ENCODE measurements around the gene TSSK2.
"Not testable (repeated sequence)": the region's sequence is repeated elsewhere in the genome, so short reads cannot be mapped to it uniquely, and the experiment has no call there.

The TSSK2 gene

GRCh38 chr22:19149047-19149883, 18.2 kb downstream of the TSSK2 start:
- Mint-ChIP-seq H3K9me3 (no peaks in the 10 kb centered on the region), H3K27ac (no peak overlapping the region), H3K36me3 (ENCODE audit: low read depth) (peaks cover 2% of the 10 kb centered on the region), H3K27me3 (ENCODE audit: low read depth) (peaks cover 58% of the 10 kb centered on the region), H3K4me3 (peak overlapping the region; percentile 25), H3K4me1 (ENCODE audit: low read depth) (peaks cover 7% of the 10 kb centered on the region)
- DNase-seq (ENCODE audit: low spot score): no peak

- no peaks in the 10 kb centered on the region for H3K9me3 Mint-ChIP-seq
- DNase-seq (ENCODE audit: low spot score): no peak
- peaks cover 58% of the 10 kb centered on the region for H3K27me3 Mint-ChIP-seq (ENCODE audit: low read depth)
- peaks cover 3% of the 10 kb centered on the region for H3K4me1 Mint-ChIP-seq (ENCODE audit: low read depth)
- H3K4me3 Mint-ChIP-seq: peak within 1 kb of the TSS; percentile 69
- no peaks in the 10 kb centered on the region for H3K36me3 Mint-ChIP-seq (ENCODE audit: low read depth)
- no peak within 1 kb of the TSS for H3K27ac Mint-ChIP-seq
Observed at GRCh38 chr22:19149991-19150390, 18.9 kb downstream of the TSSK2 start, which contains the start of gene GSC2. GSC2 (minus strand) TSS chr22:19150292; CDS start chr22:19150283, 9 bp downstream.

- peaks cover 59% of the 10 kb centered on the region for H3K27me3 Mint-ChIP-seq (ENCODE audit: low read depth)
- H3K9me3 Mint-ChIP-seq: no peaks in the 10 kb centered on the region
- H3K36me3 Mint-ChIP-seq (ENCODE audit: low read depth): no peaks in the 10 kb centered on the region
- H3K27ac Mint-ChIP-seq: no peak overlapping the region
- peaks cover 3% of the 10 kb centered on the region for H3K4me1 Mint-ChIP-seq (ENCODE audit: low read depth)
- peak overlapping the region; percentile 69 for H3K4me3 Mint-ChIP-seq
- DNase-seq (ENCODE audit: low spot score): no peak
Observed at GRCh38 chr22:19150482-19151328, 19.6 kb downstream of the TSSK2 start.

- no peak overlapping the region for H3K27ac Mint-ChIP-seq
- peaks cover 3% of the 10 kb centered on the region for H3K4me1 Mint-ChIP-seq (ENCODE audit: low read depth)
- peak overlapping the region; percentile 69 for H3K4me3 Mint-ChIP-seq
- DNase-seq (ENCODE audit: low spot score): no peak
- H3K9me3 Mint-ChIP-seq: no peaks in the 10 kb centered on the region
- peaks cover 61% of the 10 kb centered on the region for H3K27me3 Mint-ChIP-seq (ENCODE audit: low read depth)
- no peaks in the 10 kb centered on the region for H3K36me3 Mint-ChIP-seq (ENCODE audit: low read depth)
Observed at GRCh38 chr22:19151329-19152191, 20.5 kb downstream of the TSSK2 start.

- Mint-ChIP-seq H3K27me3 (ENCODE audit: low read depth) (peaks cover 45% of the 10 kb centered on the region), H3K9me3 (no peaks in the 10 kb centered on the region), H3K4me1 (ENCODE audit: low read depth) (peaks cover 3% of the 10 kb centered on the region), H3K36me3 (ENCODE audit: low read depth) (no peaks in the 10 kb centered on the region), H3K27ac (no peak overlapping the region), H3K4me3 (no peak overlapping the region)
- DNase-seq (ENCODE audit: low spot score): no peak
Observed at GRCh38 chr22:19152942-19153883, 22.1 kb downstream of the TSSK2 start.

GRCh38 chr22:19156109-19156508, 25.0 kb downstream of the TSSK2 start:
- peaks cover 30% of the 10 kb centered on the region for H3K27me3 Mint-ChIP-seq (ENCODE audit: low read depth)
- not testable (repeated sequence) for H3K4me3 Mint-ChIP-seq; H3K9me3 Mint-ChIP-seq; DNase-seq (ENCODE audit: low spot score); H3K4me1 Mint-ChIP-seq (ENCODE audit: low read depth); H3K27ac Mint-ChIP-seq; H3K36me3 Mint-ChIP-seq (ENCODE audit: low read depth)

- not testable (repeated sequence) for DNase-seq (ENCODE audit: low spot score); H3K9me3 Mint-ChIP-seq; H3K4me1 Mint-ChIP-seq (ENCODE audit: low read depth); H3K27me3 Mint-ChIP-seq (ENCODE audit: low read depth); H3K27ac Mint-ChIP-seq; H3K4me3 Mint-ChIP-seq; H3K36me3 Mint-ChIP-seq (ENCODE audit: low read depth)
Observed at GRCh38 chr22:19158649-19159048, 27.5 kb downstream of the TSSK2 start.

GRCh38 chr22:19164425-19164824, 33.3 kb downstream of the TSSK2 start:
- Mint-ChIP-seq H3K27me3 (ENCODE audit: low read depth) (peaks cover 30% of the 10 kb centered on the region), H3K9me3 (no peaks in the 10 kb centered on the region), H3K36me3 (ENCODE audit: low read depth) (no peaks in the 10 kb centered on the region), H3K27ac (no peak overlapping the region), H3K4me3 (no peak overlapping the region), H3K4me1 (ENCODE audit: low read depth) (peaks cover 2% of the 10 kb centered on the region)
- DNase-seq (ENCODE audit: low spot score): no peak

- H3K27me3 Mint-ChIP-seq (ENCODE audit: low read depth): peaks cover 39% of the 10 kb centered on the region
- H3K4me3 Mint-ChIP-seq: no peak overlapping the region
- H3K4me1 Mint-ChIP-seq (ENCODE audit: low read depth): peaks cover 10% of the 10 kb centered on the region
- no peak for DNase-seq (ENCODE audit: low spot score)
- no peaks in the 10 kb centered on the region for H3K36me3 Mint-ChIP-seq (ENCODE audit: low read depth)
- H3K9me3 Mint-ChIP-seq: no peaks in the 10 kb centered on the region
- no peak overlapping the region for H3K27ac Mint-ChIP-seq
Observed at GRCh38 chr22:19166421-19166820, 35.3 kb downstream of the TSSK2 start.

GRCh38 chr22:19167106-19167869, 36.2 kb downstream of the TSSK2 start:
- Mint-ChIP-seq H3K9me3 (no peaks in the 10 kb centered on the region), H3K4me3 (no peak overlapping the region), H3K27ac (no peak overlapping the region), H3K36me3 (ENCODE audit: low read depth) (peaks cover 2% of the 10 kb centered on the region), H3K4me1 (ENCODE audit: low read depth) (peaks cover 13% of the 10 kb centered on the region), H3K27me3 (ENCODE audit: low read depth) (peaks cover 39% of the 10 kb centered on the region)
- no peak for DNase-seq (ENCODE audit: low spot score)

GRCh38 chr22:19168088-19168890, 37.2 kb downstream of the TSSK2 start:
- Mint-ChIP-seq H3K4me3 (no peak overlapping the region), H3K27me3 (ENCODE audit: low read depth) (peaks cover 39% of the 10 kb centered on the region)

More at GRCh38 chr22:19168088-19168890, 37.2 kb downstream of the TSSK2 start:
- H3K36me3 Mint-ChIP-seq (ENCODE audit: low read depth): peaks cover 2% of the 10 kb centered on the region
- no peaks in the 10 kb centered on the region for H3K9me3 Mint-ChIP-seq
- no peak overlapping the region for H3K27ac Mint-ChIP-seq
- peaks cover 20% of the 10 kb centered on the region for H3K4me1 Mint-ChIP-seq (ENCODE audit: low read depth)
- DNase-seq (ENCODE audit: low spot score): no peak
